ENCODE results near the gene F12.
"Not testable (repeated sequence)": the region's sequence is repeated elsewhere in the genome, so short reads cannot be mapped to it uniquely, and the experiment has no call there.

The F12 gene

DNA sequence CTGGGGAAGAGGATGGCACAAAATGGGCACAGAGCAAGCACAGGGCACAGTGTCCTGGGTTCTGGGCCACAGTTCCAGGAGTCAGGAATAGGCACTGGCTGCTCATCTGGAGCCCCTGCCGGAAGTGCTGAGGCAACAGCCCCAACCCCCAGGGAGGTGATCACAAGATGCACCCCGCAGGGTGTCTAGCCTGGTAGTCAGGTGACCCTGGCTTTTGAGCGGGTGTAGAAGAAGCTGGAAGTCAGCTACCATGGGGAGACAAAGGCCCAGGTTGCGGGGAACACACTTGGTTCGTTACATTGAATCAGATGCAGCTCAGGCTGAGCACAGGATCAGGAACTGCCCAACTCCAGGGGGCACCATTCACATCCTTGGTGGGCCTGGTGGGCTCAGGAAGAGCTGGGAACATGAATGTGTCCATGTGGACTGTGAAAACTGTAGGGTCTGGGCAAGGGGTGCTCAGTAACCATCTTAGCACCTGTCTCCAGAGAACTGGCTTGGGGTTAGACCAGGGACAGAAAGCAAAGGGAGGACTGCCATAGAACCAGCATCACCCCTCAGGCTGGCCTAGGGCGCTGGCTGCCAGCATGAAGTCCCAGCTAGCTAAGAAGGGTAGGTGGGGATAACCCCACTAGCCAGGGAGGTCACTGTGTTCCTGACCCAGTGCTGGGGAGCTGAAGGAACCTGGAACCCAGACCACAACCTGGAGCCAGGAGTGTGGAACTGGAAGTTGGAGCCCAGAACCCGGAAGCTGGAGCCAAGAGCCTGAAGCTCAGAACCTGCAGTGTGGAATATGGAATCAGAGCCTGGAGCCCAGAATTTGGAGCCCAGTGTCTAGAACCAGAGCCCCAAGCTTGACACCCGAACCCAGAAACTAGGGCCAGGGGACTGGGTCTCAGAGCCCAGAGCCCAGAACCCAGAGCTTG is 31.2 kb downstream of the F12 start:
- DNase-seq (no peak), ATAC-seq (ENCODE audit: insufficient read depth, low read depth) (no peak)
- Histone ChIP-seq H3K27me3 (ENCODE audit: insufficient read depth, low read length, poor library complexity) (no peaks in the 10 kb centered on the region), H3K4me3 (ENCODE audit: low read depth in 1 of 2, low read length in 2 of 2) (no peak overlapping the region), H4K20me1 (ENCODE audit: insufficient read depth, low read length) (no peaks in the 10 kb centered on the region), H3K36me3 (ENCODE audit: insufficient read depth, low read length) (no peaks in the 10 kb centered on the region), H3K9me3 (ENCODE audit: insufficient read depth, low read length, severe bottlenecking) (no peaks in the 10 kb centered on the region), H3K79me2 (ENCODE audit: insufficient read depth, low read length) (no peaks in the 10 kb centered on the region), H3K9ac (ENCODE audit: low read depth, low read length) (no peak overlapping the region), H3K27ac (ENCODE audit: low read length) (no peak overlapping the region), H3K4me1 (ENCODE audit: insufficient read depth, low read length) (no peaks in the 10 kb centered on the region), H3K4me2 (ENCODE audit: insufficient read depth, low read length) (no peak overlapping the region), H2AFZ (ENCODE audit: low read depth, low read length) (no peak overlapping the region)
- no peak for TF ChIP-seq EZH2 (IDR thresholded peaks at IDR 0.05; ENCODE audit: borderline replicate concordance, low read depth, low read length, severe bottlenecking)
- TF ChIP-seq, protein P1, sequence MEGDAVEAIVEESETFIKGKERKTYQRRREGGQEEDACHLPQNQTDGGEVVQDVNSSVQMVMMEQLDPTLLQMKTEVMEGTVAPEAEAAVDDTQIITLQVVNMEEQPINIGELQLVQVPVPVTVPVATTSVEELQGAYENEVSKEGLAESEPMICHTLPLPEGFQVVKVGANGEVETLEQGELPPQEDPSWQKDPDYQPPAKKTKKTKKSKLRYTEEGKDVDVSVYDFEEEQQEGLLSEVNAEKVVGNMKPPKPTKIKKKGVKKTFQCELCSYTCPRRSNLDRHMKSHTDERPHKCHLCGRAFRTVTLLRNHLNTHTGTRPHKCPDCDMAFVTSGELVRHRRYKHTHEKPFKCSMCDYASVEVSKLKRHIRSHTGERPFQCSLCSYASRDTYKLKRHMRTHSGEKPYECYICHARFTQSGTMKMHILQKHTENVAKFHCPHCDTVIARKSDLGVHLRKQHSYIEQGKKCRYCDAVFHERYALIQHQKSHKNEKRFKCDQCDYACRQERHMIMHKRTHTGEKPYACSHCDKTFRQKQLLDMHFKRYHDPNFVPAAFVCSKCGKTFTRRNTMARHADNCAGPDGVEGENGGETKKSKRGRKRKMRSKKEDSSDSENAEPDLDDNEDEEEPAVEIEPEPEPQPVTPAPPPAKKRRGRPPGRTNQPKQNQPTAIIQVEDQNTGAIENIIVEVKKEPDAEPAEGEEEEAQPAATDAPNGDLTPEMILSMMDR (IDR thresholded peaks at IDR 0.05; ENCODE audit: borderline replicate concordance, extremely low read depth, low read length, poor library complexity, severe bottlenecking): peak; percentile 22

- ATAC-seq (ENCODE audit: insufficient read depth, low read depth): no peak
- Histone ChIP-seq H3K4me2 (ENCODE audit: insufficient read depth, low read length) (no peak overlapping the region), H3K9ac (ENCODE audit: low read depth, low read length) (no peak overlapping the region), H3K27me3 (ENCODE audit: insufficient read depth, low read length, poor library complexity) (no peaks in the 10 kb centered on the region), H3K4me3 (ENCODE audit: low read depth in 1 of 2, low read length in 2 of 2) (no peak overlapping the region), H3K27ac (ENCODE audit: low read length) (no peak overlapping the region), H3K4me1 (ENCODE audit: insufficient read depth, low read length) (peaks cover 12% of the 10 kb centered on the region), H2AFZ (ENCODE audit: low read depth, low read length) (no peak overlapping the region), H3K36me3 (ENCODE audit: insufficient read depth, low read length) (no peaks in the 10 kb centered on the region), H3K79me2 (ENCODE audit: insufficient read depth, low read length) (no peaks in the 10 kb centered on the region), H3K9me3 (ENCODE audit: insufficient read depth, low read length, severe bottlenecking) (no peaks in the 10 kb centered on the region), H4K20me1 (ENCODE audit: insufficient read depth, low read length) (no peaks in the 10 kb centered on the region)
- TF ChIP-seq, protein P1 (IDR thresholded peaks at IDR 0.05; ENCODE audit: borderline replicate concordance, extremely low read depth, low read length, poor library complexity, severe bottlenecking): no peak
- TF ChIP-seq EZH2 (IDR thresholded peaks at IDR 0.05; ENCODE audit: borderline replicate concordance, low read depth, low read length, severe bottlenecking): no peak
- DNase-seq: no peak
Observed at GRCh38 chr5:177376107-177376506, 33.3 kb downstream of the F12 start.

DNA sequence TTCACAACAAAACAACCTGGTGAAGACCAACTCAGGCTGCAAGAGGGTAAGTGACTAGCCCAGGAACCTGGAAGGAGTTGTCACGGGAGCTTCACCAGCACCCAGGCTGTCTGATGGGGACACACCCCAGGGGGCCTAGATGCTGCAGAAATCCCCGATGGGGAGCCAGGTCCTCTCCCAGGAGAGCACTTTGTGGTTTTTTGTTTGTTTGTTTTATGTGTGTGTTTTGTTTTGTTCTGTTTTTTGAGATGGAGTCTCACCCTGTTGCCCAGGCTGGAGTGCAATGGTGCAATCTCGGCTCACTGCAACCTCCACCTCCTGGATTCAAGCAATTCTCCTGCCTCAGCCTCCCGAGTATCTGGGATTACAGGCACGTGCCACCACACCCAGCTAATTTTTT is 33.8 kb downstream of the F12 start:
- H3K36me3 ChIP-seq (ENCODE audit: insufficient read depth, low read length); H3K9me3 ChIP-seq (ENCODE audit: insufficient read depth, low read length, severe bottlenecking): not testable (repeated sequence)

DNA sequence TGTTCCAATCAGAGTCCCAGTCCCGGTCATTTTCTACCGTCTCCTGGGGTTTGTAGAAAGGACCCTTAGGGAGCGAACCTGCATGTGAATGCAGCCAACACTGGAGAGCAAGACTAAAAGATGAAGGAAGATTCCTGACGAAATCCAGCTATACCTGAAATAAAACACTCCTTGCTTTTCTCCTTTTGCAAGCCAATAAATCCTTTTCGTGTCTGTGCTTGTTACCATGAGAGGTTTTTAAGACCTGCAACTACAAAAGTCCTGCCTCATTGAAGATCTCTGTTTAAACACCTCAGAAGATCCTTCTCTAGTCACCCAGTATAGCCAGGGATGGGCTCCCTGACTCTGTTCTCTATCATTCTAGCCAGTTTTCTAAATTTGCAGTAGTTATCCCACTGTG is 35.2 kb downstream of the F12 start:
- H3K4me2 ChIP-seq (ENCODE audit: insufficient read depth, low read length): no peak overlapping the region
- TF ChIP-seq, protein P1 (IDR thresholded peaks at IDR 0.05; ENCODE audit: borderline replicate concordance, extremely low read depth, low read length, poor library complexity, severe bottlenecking): no peak
- no peak for TF ChIP-seq EZH2 (IDR thresholded peaks at IDR 0.05; ENCODE audit: borderline replicate concordance, low read depth, low read length, severe bottlenecking)
- no peak overlapping the region for H3K4me3 ChIP-seq (ENCODE audit: low read depth in 1 of 2, low read length in 2 of 2)
- no peaks in the 10 kb centered on the region for H3K27me3 ChIP-seq (ENCODE audit: insufficient read depth, low read length, poor library complexity)
- ATAC-seq (ENCODE audit: insufficient read depth, low read depth): no peak
- no peak overlapping the region for H2AFZ ChIP-seq (ENCODE audit: low read depth, low read length)
- DNase-seq: no peak
- no peaks in the 10 kb centered on the region for H3K79me2 ChIP-seq (ENCODE audit: insufficient read depth, low read length)
- peaks cover 12% of the 10 kb centered on the region for H3K4me1 ChIP-seq (ENCODE audit: insufficient read depth, low read length)
- no peak overlapping the region for H3K9ac ChIP-seq (ENCODE audit: low read depth, low read length)
- H4K20me1 ChIP-seq (ENCODE audit: insufficient read depth, low read length): no peaks in the 10 kb centered on the region
- no peaks in the 10 kb centered on the region for H3K36me3 ChIP-seq (ENCODE audit: insufficient read depth, low read length)
- H3K9me3 ChIP-seq (ENCODE audit: insufficient read depth, low read length, severe bottlenecking): no peaks in the 10 kb centered on the region
- H3K27ac ChIP-seq (ENCODE audit: low read length): no peak overlapping the region

More for the DNA sequence above, 33.8 kb downstream of the F12 start:
- H3K27ac ChIP-seq (ENCODE audit: low read length); H3K9ac ChIP-seq (ENCODE audit: low read depth, low read length); H3K79me2 ChIP-seq (ENCODE audit: insufficient read depth, low read length); H3K4me3 ChIP-seq (ENCODE audit: low read depth in 1 of 2, low read length in 2 of 2); H2AFZ ChIP-seq (ENCODE audit: low read depth, low read length); DNase-seq; ATAC-seq (ENCODE audit: insufficient read depth, low read depth); H3K4me2 ChIP-seq (ENCODE audit: insufficient read depth, low read length); H4K20me1 ChIP-seq (ENCODE audit: insufficient read depth, low read length); H3K27me3 ChIP-seq (ENCODE audit: insufficient read depth, low read length, poor library complexity): not testable (repeated sequence)
- H3K4me1 ChIP-seq (ENCODE audit: insufficient read depth, low read length): peaks cover 12% of the 10 kb centered on the region
